Heart left ventricle (tissue), 13 donors: ENCODE results near the gene IRS1.
A peak's percentile ranks its signal among the peaks of the same experiment; 100 is the strongest.

Source experiments
- CTCF ChIP-seq, 12 donors: fragments of 200-600 bp; sonication (generic) in 4 of 12; IDR thresholded peaks; one replicate each; pipeline versions ENCODE4 v1.5.0 to v1.8.0; 2018 to 2022; ENCODE audit warnings: antibody characterized with exemption in 12 of 12, mild to moderate bottlenecking in 5 of 12
- POLR2A ChIP-seq, 2 donors: fragments of 450-650 bp; IDR thresholded peaks; one replicate each; pipeline ENCODE4 v1.6.1; 2017; ENCODE audit warnings: antibody characterized with exemption in 2 of 2, mild to moderate bottlenecking in 2 of 2, moderate library complexity in 2 of 2
- donor health status: ischemic (EF 13 %, LVEDD 7.1; RV severe dilation, severe dysfunction).
- donor health status: DM: no; HTN: yes; CAD: no.
- donor health status: DM: no; HTN: no; CAD: no.
- donor health status: ischemic (EF 25% LVEDD 6.9; RV normal size, moderate dysfunction).
- donor health status: ischemic (EF 25% LVEDD 5.7; RV mildly dilated, moderate dysfunction).
- donor health status: ischemic (EF 35%, LVEDD 5.7; RV mildly dilated, moderate dysfunction).
- donor health status: nonischemic (EF 11% LVEDD 7.7; RV severe dilation, severe dysfunction).
- donor health status: DM: yes; HTN: yes; CAD: no.
- donor health status: PGD.
- donor health status: ischemic (EF 29% LVEDD 5.4; RV normal size, mild dysfunction).
- donor health status: nonischemic (EF 23%, LVEDD 6.1; RV moderate dilation, normal function).

DNA sequence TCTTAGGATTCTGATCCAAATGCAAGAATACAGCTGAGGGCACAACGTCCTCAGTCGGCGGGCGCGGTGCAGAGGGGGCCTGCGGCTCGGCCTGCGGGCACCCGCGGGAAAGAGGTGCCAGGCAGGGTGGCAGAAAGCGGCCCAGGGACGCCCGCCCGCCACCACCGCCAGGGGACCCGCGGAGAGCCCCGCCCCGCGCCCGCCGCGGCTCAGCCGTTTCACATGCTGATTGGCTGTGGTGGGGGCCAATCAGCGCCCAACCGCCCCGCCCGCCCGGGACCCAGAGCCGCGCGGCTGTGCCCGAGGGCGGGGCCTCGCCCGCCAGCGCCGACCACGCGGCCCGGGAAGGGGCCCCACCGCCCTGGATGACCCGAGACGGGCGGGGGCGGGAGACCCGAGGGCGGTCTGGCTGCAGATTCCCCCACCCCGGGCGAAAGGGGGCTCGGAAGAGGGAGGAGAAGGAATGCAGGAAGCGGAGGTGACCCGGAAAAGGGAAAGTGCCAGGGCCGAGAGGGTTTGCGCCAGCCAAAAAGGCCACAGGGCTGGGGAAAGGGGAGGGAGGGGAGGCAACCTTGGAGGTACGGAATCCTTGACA, 8.0 kb downstream of the IRS1 start:
- TF ChIP-seq CTCF (IDR thresholded peaks at IDR 0.05) (peak; percentile 10 to 65 (median 42)), POLR2A (IDR thresholded peaks at IDR 0.05) (peak in 1 of 2 donors; percentile 81)
